ENCODE results near the gene KCNMA1.
"Not testable (repeated sequence)": the region's sequence is repeated elsewhere in the genome, so short reads cannot be mapped to it uniquely, and the experiment has no call there.

Gene KCNMA1

GRCh38 chr10:77531441-77532001 lies 106.1 kb downstream of the KCNMA1 start:
- DNase-seq (ENCODE audit: low spot score), result peak; percentile 87

- DNase-seq (ENCODE audit: low spot score), result no peak
Observed at GRCh38 chr10:77530011-77530410, 107.6 kb downstream of the KCNMA1 start.

GRCh38 chr10:77529050-77529576 lies 108.5 kb downstream of the KCNMA1 start:
- no peak for DNase-seq (ENCODE audit: low spot score)

- no peak for DNase-seq (ENCODE audit: low spot score)
Observed at GRCh38 chr10:77527839-77528238, 109.8 kb downstream of the KCNMA1 start.

- no peak for DNase-seq (ENCODE audit: low spot score)
Observed at GRCh38 chr10:77526868-77527617, 110.6 kb downstream of the KCNMA1 start.

- DNase-seq (ENCODE audit: low spot score), result peak; percentile 86
Observed at GRCh38 chr10:77524281-77524711, 113.3 kb downstream of the KCNMA1 start.

GRCh38 chr10:77522268-77522809 lies 115.3 kb downstream of the KCNMA1 start:
- no peak for DNase-seq (ENCODE audit: low spot score)

- no peak for DNase-seq (ENCODE audit: low spot score)
Observed at GRCh38 chr10:77520995-77521394, 116.6 kb downstream of the KCNMA1 start.

- DNase-seq (ENCODE audit: low spot score), result no peak
Observed at GRCh38 chr10:77520290-77520689, 117.3 kb downstream of the KCNMA1 start.

GRCh38 chr10:77519791-77520190 lies 117.8 kb downstream of the KCNMA1 start:
- DNase-seq (ENCODE audit: low spot score), result not testable (repeated sequence)

- no peak for DNase-seq (ENCODE audit: low spot score)
Observed at GRCh38 chr10:77518910-77519274, 118.7 kb downstream of the KCNMA1 start.

- DNase-seq (ENCODE audit: low spot score), result no peak
Observed at GRCh38 chr10:77518241-77518909, 119.2 kb downstream of the KCNMA1 start.

GRCh38 chr10:77516575-77516974 lies 121.0 kb downstream of the KCNMA1 start:
- DNase-seq (ENCODE audit: low spot score), result no peak

- DNase-seq (ENCODE audit: low spot score), result no peak
Observed at GRCh38 chr10:77514870-77515269, 122.7 kb downstream of the KCNMA1 start.

- peak; percentile 73 for DNase-seq (ENCODE audit: low spot score)
Observed at GRCh38 chr10:77513781-77514331, 123.8 kb downstream of the KCNMA1 start.

GRCh38 chr10:77513220-77513619 lies 124.4 kb downstream of the KCNMA1 start:
- no peak for DNase-seq (ENCODE audit: low spot score)

- no peak for DNase-seq (ENCODE audit: low spot score)
Observed at GRCh38 chr10:77512219-77512578, 125.4 kb downstream of the KCNMA1 start.

GRCh38 chr10:77511498-77512218 lies 126.0 kb downstream of the KCNMA1 start:
- DNase-seq (ENCODE audit: low spot score), result no peak

- DNase-seq (ENCODE audit: low spot score), result no peak
Observed at GRCh38 chr10:77510695-77511094, 126.9 kb downstream of the KCNMA1 start.

GRCh38 chr10:77510294-77510693 lies 127.3 kb downstream of the KCNMA1 start:
- DNase-seq (ENCODE audit: low spot score), result no peak

GRCh38 chr10:77509391-77509790 lies 128.2 kb downstream of the KCNMA1 start:
- DNase-seq (ENCODE audit: low spot score), result no peak
